Stimulated activated CD4-positive, alpha-beta T cell treated with anti-CD3 and anti-CD28 coated beads, Interleukin-15, amount 100 ng/mL, for 24 hours (primary cell): ENCODE measurements around the gene CDC6.

ENCODE experiments used
- DNase-seq: peaks from one replicate; pipeline ENCODE4 v3.0.0-alpha.2; 2020

Gene CDC6, protein sequence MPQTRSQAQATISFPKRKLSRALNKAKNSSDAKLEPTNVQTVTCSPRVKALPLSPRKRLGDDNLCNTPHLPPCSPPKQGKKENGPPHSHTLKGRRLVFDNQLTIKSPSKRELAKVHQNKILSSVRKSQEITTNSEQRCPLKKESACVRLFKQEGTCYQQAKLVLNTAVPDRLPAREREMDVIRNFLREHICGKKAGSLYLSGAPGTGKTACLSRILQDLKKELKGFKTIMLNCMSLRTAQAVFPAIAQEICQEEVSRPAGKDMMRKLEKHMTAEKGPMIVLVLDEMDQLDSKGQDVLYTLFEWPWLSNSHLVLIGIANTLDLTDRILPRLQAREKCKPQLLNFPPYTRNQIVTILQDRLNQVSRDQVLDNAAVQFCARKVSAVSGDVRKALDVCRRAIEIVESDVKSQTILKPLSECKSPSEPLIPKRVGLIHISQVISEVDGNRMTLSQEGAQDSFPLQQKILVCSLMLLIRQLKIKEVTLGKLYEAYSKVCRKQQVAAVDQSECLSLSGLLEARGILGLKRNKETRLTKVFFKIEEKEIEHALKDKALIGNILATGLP

DNA sequence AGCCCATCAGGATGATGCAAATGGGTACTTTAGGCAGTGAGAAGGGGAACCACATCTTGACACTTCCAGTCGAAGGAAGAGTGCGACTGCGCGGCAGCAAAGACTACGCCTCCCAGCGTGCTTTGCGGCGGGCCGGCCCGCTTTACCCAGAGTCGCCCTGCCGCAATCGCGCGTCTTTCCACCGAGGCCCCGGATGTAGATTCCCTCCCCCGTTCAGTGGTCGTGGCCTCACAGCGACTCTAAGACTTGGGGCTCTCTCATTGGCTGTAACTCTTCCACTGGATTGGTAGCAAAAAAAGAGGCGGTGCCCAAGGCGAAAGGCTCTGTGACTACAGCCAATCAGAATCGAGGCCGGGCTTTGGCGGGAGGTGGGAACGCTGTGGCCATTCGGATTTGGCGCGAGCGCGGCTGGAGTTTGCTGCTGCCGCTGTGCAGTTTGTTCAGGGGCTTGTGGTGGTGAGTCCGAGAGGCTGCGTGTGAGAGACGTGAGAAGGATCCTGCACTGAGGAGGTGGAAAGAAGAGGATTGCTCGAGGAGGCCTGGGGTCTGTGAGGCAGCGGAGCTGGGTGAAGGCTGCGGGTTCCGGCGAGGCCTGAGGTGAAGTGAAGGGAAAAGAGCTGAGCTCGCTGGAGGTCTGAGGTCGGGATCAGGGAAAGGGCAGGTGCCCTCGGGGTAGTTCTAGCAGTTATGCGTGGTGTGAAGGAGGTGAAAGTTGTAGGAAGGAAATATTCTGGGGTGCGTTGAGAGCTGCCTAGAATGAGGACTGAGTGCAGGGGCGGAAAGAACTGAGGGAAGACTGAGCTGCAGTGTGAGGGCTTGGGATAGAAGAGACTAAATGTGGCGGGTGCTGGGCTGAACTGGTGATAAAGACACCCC, at the start of gene CDC6:
CDC6 (plus strand) TSS at position 386 of the 876 bp plus-strand sequence. CDS start 1,542 bp downstream, outside the sequence.
- peak; percentile 99 for DNase-seq

GRCh38 chr17:40241252-40241834, 46.3 kb upstream of the CDC6 start:
- DNase-seq = no peak

DNA sequence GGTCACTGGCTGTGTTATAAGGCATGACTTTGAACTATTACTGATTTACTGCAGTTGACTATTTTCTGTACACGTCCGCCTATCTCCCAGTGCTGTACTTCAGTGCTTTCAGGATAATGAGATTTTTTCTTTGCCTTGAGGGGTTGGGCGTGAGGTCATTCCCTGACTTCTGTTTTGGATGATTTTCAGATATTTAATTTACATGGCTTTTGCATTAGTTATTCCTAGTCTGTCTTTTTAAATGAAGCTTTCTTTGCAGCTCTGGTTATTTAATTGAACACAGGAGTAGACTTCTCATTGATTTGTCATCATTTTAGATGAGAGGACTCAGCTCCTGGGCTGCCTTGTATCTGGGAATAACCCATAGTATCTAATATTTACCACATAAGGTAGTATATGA, 44.9 kb upstream of the CDC6 start:
- no peak for DNase-seq

- no peak for DNase-seq
Observed at GRCh38 chr17:40243761-40244160, 43.9 kb upstream of the CDC6 start.

DNA sequence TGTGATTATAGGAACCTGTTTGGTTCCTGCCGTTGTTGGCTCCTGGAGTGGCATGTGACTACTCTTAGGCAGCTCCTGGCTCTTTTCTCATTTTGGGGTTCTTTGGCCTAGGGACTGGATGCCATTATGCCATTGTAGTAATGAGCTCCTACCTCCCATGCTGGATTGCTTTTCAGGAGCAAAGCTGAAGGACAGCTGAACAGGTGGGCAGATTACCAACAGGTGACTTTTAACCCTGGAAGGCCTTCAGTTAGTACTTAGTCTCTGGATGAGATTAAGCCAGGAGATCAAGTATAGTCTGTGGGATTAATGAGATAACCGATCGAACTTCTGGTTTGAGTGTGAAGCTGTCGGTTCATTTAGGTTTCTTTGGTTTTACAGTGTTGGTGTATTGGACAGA, 43.4 kb upstream of the CDC6 start:
- DNase-seq = no peak

GRCh38 chr17:40247926-40248495, 39.7 kb upstream of the CDC6 start:
- no peak for DNase-seq

- no peak for DNase-seq
Observed at GRCh38 chr17:40248507-40248906, 39.2 kb upstream of the CDC6 start.

DNA sequence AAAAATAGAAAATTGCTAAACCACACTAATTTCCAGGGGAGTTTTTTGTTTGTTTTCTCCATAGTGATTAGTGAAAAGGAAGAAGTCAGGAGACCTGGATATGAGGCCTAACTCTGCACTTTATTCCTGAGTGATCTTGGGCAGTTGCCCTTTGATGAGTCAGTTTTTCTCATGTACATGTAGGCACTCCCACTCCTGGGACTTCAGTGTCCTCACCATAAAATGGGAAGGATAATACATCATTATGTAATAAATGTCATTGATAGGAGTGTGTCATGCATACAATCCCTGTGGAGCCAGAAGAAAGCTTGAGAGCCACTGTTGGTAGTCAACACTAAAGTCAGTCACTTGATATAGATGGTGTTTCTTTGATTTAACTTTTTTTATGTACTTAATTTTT, 36.1 kb upstream of the CDC6 start:
- no peak for DNase-seq

- DNase-seq = no peak
Observed at GRCh38 chr17:40253565-40253964, 34.1 kb upstream of the CDC6 start.

DNA sequence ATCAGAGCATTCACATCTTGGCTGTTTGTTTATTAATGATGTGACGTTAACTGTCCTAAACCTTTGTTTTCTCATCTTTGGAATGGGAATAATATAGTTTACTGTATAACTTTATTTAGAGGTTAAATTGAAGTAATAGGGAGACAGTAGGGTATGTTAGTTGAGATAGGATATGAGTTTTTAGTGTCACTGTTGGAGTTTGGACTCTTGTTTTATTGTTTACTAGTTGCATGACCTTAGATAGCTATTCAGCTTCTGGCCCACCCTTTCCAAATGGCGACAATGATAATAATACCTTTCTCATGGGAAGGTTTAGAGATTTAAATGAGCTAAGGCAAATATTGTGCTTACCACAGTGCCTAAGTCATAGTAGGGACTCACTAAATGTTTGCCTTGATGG, 28.2 kb upstream of the CDC6 start:
- no peak for DNase-seq

DNA sequence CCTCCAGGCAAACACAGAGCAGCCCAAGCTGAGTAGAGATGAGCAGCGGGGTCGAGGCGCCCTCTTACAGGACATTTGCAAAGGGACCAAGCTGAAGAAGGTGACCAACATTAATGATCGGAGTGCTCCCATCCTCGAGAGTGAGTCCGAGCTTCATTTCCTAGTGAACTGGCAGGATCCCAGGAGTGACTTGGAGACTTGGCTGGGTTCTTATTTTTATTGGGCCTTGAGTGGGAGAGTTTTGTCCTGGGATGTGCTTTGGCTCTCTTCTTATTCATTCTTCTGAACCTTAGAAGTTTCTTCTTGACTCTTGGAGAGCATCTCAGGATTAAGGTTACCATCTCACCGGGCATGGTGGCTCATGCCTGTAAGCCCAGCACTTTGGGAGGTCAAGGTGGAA, 27.2 kb upstream of the CDC6 start:
- no peak for DNase-seq

DNA sequence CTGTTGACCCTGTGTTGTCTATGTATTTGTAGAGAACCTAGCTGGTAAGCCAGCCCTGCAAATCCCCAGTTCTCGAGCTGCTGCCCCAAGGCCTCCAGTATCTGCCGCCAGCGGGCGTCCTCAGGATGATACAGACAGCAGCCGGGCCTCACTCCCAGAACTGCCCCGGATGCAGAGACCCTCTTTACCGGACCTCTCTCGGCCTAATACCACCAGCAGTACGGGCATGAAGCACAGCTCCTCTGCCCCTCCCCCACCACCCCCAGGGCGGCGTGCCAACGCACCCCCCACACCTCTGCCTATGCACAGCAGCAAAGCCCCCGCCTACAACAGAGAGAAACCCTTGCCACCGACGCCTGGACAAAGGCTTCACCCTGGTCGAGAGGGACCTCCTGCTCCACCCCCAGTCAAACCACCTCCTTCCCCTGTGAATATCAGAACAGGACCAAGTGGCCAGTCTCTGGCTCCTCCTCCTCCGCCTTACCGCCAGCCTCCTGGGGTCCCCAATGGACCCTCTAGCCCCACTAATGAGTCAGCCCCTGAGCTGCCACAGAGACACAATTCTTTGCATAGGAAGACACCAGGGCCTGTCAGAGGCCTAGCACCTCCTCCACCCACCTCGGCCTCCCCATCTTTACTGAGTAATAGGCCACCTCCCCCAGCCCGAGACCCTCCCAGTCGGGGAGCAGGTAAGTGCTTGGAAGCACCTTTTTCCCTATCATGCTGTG, 23.1 kb upstream of the CDC6 start:
- DNase-seq = no peak

DNA sequence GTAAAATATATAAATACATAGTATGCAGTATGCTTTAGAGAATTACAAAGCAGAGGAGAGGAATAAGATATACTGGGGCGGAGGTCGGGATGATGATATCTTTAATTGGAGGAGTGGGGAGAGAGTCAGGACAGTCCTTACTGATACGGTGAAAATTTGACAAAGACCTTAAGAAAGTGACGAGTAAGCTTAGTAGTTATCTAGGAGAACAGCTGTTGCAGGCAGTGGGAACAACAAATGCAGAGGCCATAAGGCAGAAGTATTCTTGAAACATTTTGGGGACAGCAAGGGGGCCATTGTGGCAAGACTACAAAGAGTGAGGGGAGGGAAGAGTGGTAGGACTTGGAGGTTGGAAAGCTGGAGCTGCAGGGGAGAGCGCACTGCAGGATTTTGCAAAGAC, 22.3 kb upstream of the CDC6 start:
- DNase-seq = no peak

- DNase-seq = no peak
Observed at GRCh38 chr17:40266882-40267281, 20.8 kb upstream of the CDC6 start.

DNA sequence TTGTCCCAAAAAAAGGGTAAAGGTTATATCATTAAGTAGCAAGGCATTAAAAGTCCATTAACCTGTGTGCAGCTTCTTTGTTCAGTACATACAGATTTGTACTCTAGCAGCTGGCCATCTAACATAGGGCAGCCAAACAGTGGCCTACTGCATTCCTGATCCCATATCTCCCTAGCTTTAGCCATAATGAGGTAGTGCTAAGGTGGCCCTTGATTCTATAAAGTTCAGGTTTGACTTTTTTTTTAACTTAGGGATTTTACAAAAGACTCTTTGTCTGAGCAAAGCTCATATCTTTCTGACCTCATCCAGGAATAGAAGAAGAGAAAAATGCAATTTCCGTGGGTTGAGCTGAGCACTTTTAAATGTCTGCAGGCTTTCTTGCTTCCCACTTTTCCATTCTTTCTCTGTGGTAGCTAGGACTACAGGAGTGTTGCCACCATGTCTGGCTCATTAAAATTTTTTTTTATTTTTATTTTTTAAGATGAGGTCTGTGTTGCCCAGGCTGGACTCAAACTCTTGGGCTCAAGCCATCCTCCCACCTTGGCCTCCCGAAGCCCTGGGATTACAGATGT, 19.5 kb upstream of the CDC6 start:
- no peak for DNase-seq

DNA sequence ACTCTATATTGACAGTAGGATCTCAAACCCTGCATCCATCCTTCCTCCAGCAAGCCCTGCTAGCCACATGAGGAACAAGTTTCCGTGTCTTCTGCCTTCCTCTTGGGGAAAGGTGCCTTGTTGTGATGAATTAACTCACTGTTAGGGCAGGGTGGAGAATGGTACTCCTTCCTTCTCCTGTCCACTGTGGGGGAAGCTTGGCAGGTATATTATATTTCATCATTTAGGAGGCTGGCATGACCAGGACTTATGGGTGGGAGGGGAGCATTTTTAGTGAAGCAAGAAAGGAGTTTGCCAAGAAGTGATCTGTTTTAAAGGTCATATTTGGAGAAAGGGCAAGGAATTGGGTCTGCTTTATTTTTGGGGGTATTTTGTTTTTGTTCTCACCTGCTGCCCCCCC, 9.3 kb upstream of the CDC6 start:
- no peak for DNase-seq

DNA sequence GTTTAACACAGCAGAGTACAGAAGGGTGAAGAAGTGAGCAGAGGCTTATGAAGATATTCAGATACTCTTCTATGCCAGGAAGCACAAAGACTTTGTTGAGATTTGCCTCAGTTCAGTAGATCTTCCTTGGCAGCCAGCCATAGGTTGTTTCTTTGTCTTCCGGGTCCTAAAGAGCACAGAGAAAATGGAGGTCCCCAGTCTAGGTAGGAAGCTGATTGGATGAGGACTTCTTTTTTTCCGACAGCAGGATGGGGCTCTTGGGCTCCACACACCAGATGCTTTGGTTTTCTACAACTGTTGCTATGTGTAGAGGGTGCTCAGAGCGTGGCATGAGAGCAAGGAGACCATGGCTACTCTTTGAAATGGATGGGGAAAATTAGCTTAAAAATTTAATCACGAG, 8.3 kb upstream of the CDC6 start:
- no peak for DNase-seq

GRCh38 chr17:40281663-40282062, 6.0 kb upstream of the CDC6 start:
- no peak for DNase-seq

GRCh38 chr17:40283662-40284061, 4.0 kb upstream of the CDC6 start:
- peak; percentile 17 for DNase-seq

GRCh38 chr17:40284085-40284713, 3.5 kb upstream of the CDC6 start:
- DNase-seq = no peak

DNA sequence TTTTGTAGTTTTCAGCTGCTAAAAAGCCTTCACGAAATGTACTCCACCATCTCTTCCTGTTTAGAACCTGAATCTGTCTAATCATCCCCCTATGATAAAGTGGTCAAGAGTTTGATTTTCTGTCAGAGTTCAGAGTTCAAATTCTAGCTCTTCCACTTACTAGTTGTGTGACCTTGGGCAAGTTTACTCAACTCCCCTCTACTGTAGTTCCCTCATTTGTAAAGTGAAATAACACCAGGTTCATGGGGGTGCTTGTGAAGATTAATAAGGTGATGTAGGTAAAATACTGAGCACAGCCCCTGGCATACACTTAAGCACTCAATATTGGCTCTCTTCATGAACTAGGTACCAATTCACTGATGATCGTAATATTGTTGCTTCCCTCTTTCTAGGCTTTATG, 1.2 kb upstream of the CDC6 start:
- no peak for DNase-seq

- no peak for DNase-seq
Observed at GRCh38 chr17:40287159-40287493, 553 bp upstream of the CDC6 start.
